Natural killer cell (primary cell): ENCODE data around the gene HHEX. TPM values are rescaled to one million over a fixed set of nuclear protein-coding genes. Genes with fewer than 3 reads are reported as not detected.
A peak's percentile ranks its signal among the peaks of the same experiment; 100 is the strongest.

Experiments used
- ATAC-seq, 3 donors: fragments of 150-1000 bp in 2 of 3; fragments of 200-7000 bp in 1 of 3; cut with Tn5 transposase; 1 replicate in 1 of 3; 2 replicates in 2 of 3; pipeline ENCODE4 v1.10.0; 2021; ENCODE audit warnings: mild to moderate bottlenecking in 2 of 3, moderate library complexity in 2 of 3
- DNase-seq, 2 donors: peaks; one replicate each; pipeline versions ENCODE4 v3.0.0 to v3.0.0-alpha.2; 2013 to 2021; ENCODE audit warnings: mixed read lengths in 1 of 2
- H3K27ac ChIP-seq: one replicate; pipeline ENCODE4 v1.5.1; 2013; ENCODE audit warnings: mild to moderate bottlenecking, low read length
- H3K27me3 ChIP-seq: one replicate; pipeline ENCODE4 v1.6.1; 2013; ENCODE audit warnings: low read length; ENCODE audit not compliant: control insufficient read depth, insufficient read depth
- H3K36me3 ChIP-seq: one replicate; pipeline ENCODE4 v1.6.1; 2013; ENCODE audit warnings: low read length; ENCODE audit not compliant: control insufficient read depth, insufficient read depth
- H3K4me1 ChIP-seq: one replicate; pipeline ENCODE4 v1.6.1; 2013; ENCODE audit warnings: low read length; ENCODE audit not compliant: control insufficient read depth, insufficient read depth
- H3K4me3 ChIP-seq: one replicate; pipeline ENCODE4 v1.5.1; 2013; ENCODE audit warnings: low read length
- H3K9me3 ChIP-seq: one replicate; pipeline ENCODE4 v1.6.1; 2013; ENCODE audit warnings: low read length; ENCODE audit not compliant: control insufficient read depth, insufficient read depth
- H3K27ac Mint-ChIP-seq, 2 donors: one replicate each; pipeline ENCODE4 v1.8.0; 2022; ENCODE audit warnings: mild to moderate bottlenecking in 2 of 2, mixed read lengths in 2 of 2, moderate library complexity in 1 of 2
- H3K27me3 Mint-ChIP-seq, 2 donors: one replicate each; pipeline ENCODE4 v1.8.0; 2022; ENCODE audit warnings: low read depth in 2 of 2, mixed read lengths in 2 of 2
- H3K36me3 Mint-ChIP-seq: one replicate; pipeline ENCODE4 v1.8.0; 2022; ENCODE audit warnings: mixed read lengths
- H3K4me1 Mint-ChIP-seq, 2 donors: one replicate each; pipeline ENCODE4 v1.8.0; 2022; ENCODE audit warnings: mixed read lengths in 2 of 2
- H3K4me3 Mint-ChIP-seq: one replicate; pipeline ENCODE4 v1.8.0; 2022; ENCODE audit warnings: mild to moderate bottlenecking, moderate library complexity, mixed read lengths
- H3K9me3 Mint-ChIP-seq, 2 donors: one replicate each; pipeline ENCODE4 v1.8.0; 2022; ENCODE audit warnings: mixed read lengths in 2 of 2
- CTCF ChIP-seq: fragments of 200-600 bp; IDR thresholded peaks from one replicate; pipeline ENCODE4 v1.8.0; 2022; ENCODE audit warnings: antibody characterized with exemption
- WGBS: methylation state at CpG from one replicate; pipeline ENCODE4 v1.1.7; 2013; ENCODE audit warnings: missing lambda C conversion rate; ENCODE audit not compliant: insufficient coverage; 5-methylcytosine and 5-hydroxymethylcytosine counted together
- intact Hi-C: fragments of 100-400 bp; cut with micrococcal nuclease; formaldehyde crosslinking; loops from one replicate; pipeline ENCODE4 v1.14.2; 2022
- total RNA-seq, 4 donors: library from RNA; stranded (reverse); fragments of 120-200 nt in 1 of 4; gene quantifications; one replicate each; pipeline versions ENCODE4 v1.2.3 to v1.2.4, GENCODE V29; 2013 to 2022

HHEX gene
- total RNA-seq, 3 donors from 2014 or later (not counting 1 experiment from before 2014, with no cell fraction given): 19.5 to 24.0 (median 20.3) TPM

GRCh38 chr10:92742331-92743228 lies 52.8 kb downstream of the HHEX start:
- 76% methylated on average over 9 of the region's 9 CpGs for WGBS
- Mint-ChIP-seq H3K4me3 (peak overlapping the region; percentile 0), H3K27ac (peak overlapping the region in 1 of 2 donors; percentile 35), H3K27me3 (peaks cover 5 to 7% of the 10 kb centered on the region in 2 donors), H3K9me3 (no peaks in the 10 kb centered on the region), H3K4me1 (peaks cover 33 to 37% of the 10 kb centered on the region in 2 donors), H3K36me3 (no peaks in the 10 kb centered on the region)
- no peak for TF ChIP-seq CTCF
- no peak for DNase-seq
- Histone ChIP-seq H3K4me1 (peaks cover 33% of the 10 kb centered on the region), H3K27me3 (no peaks in the 10 kb centered on the region), H3K9me3 (no peaks in the 10 kb centered on the region), H3K36me3 (no peaks in the 10 kb centered on the region), H3K27ac (peak overlapping the region; percentile 57), H3K4me3 (no peak overlapping the region)
- ATAC-seq: peak in 2 of 3 donors; percentile 48
- intact Hi-C loops: no loop called here

Other genes starting within 250 kb of the HHEX start
- gene IDE, start 115.9 kb upstream of the HHEX start, total RNA-seq: 10 to 100 TPM; 18.2 to 23.5 (median 21.8) TPM
- 1 to 10 TPM; 1.3 to 2.4 (median 1.9) TPM for gene KIF11, start 96.8 kb upstream of the HHEX start, total RNA-seq
- 10 to 100 TPM; 12.1 to 18.2 (median 16.1) TPM for gene EXOC6, start 158.6 kb downstream of the HHEX start, total RNA-seq